ENCODE results near the gene DUSP3.
A peak's percentile ranks its signal among the peaks of the same experiment; 100 is the strongest.

Gene DUSP3

GRCh38 chr17:43768382-43768781, 10.4 kb downstream of the DUSP3 start:
- no peak for DNase-seq

- DNase-seq, result no peak
Measured at GRCh38 chr17:43767713-43768059, 11.1 kb downstream of the DUSP3 start.

- no peak for DNase-seq
Measured at GRCh38 chr17:43767053-43767712, 11.6 kb downstream of the DUSP3 start.

GRCh38 chr17:43766413-43767052, 12.2 kb downstream of the DUSP3 start:
- DNase-seq, result peak; percentile 45

- DNase-seq, result peak; percentile 89
Measured at GRCh38 chr17:43760254-43760852, 18.4 kb downstream of the DUSP3 start.

- no peak for DNase-seq
Measured at GRCh38 chr17:43759836-43760235, 18.9 kb downstream of the DUSP3 start.

- no peak for DNase-seq
Measured at GRCh38 chr17:43758497-43759174, 20.1 kb downstream of the DUSP3 start, which contains the start of gene SOST. SOST (minus strand) TSS chr17:43758791; CDS start chr17:43758741, 50 bp downstream.

GRCh38 chr17:43758086-43758485, 20.7 kb downstream of the DUSP3 start:
- no peak for DNase-seq

- DNase-seq, result no peak
Measured at GRCh38 chr17:43757171-43757660, 21.6 kb downstream of the DUSP3 start.

GRCh38 chr17:43756201-43756600, 22.6 kb downstream of the DUSP3 start:
- DNase-seq, result no peak

- peak; percentile 31 for DNase-seq
Measured at GRCh38 chr17:43755389-43755875, 23.3 kb downstream of the DUSP3 start.

- no peak for DNase-seq
Measured at GRCh38 chr17:43754947-43755346, 23.8 kb downstream of the DUSP3 start.

- DNase-seq, result peak; percentile 32
Measured at GRCh38 chr17:43753493-43754129, 25.2 kb downstream of the DUSP3 start.

- no peak for DNase-seq
Measured at GRCh38 chr17:43750153-43750552, 28.6 kb downstream of the DUSP3 start.

- no peak for DNase-seq
Measured at GRCh38 chr17:43745541-43745940, 33.2 kb downstream of the DUSP3 start.

- no peak for DNase-seq
Measured at GRCh38 chr17:43741636-43742035, 37.1 kb downstream of the DUSP3 start.

- DNase-seq, result peak; percentile 45
Measured at GRCh38 chr17:43740541-43740940, 38.2 kb downstream of the DUSP3 start.

GRCh38 chr17:43737722-43738121, 41.1 kb downstream of the DUSP3 start:
- DNase-seq, result no peak

GRCh38 chr17:43736389-43736788, 42.4 kb downstream of the DUSP3 start:
- DNase-seq, result no peak

GRCh38 chr17:43734376-43734775, 44.4 kb downstream of the DUSP3 start:
- DNase-seq, result peak; percentile 60

GRCh38 chr17:43733956-43734355, 44.8 kb downstream of the DUSP3 start:
- DNase-seq, result no peak

- DNase-seq, result peak; percentile 90
Measured at GRCh38 chr17:43732958-43733357, 45.8 kb downstream of the DUSP3 start.

- DNase-seq, result no peak
Measured at GRCh38 chr17:43728081-43728480, 50.7 kb downstream of the DUSP3 start.
